Fibroblast of skin of abdomen (primary cell): Measurements from ENCODE around the gene SLC10A2.

Experiments
- DNase-seq: peaks from one replicate; pipeline ENCODE4 v3.0.0-alpha.2; 2013

Gene SLC10A2

GRCh38 chr13:103044056-103044455, 22.2 kb downstream of the SLC10A2 start:
- DNase-seq, result no peak

GRCh38 chr13:103040006-103040405, 26.2 kb downstream of the SLC10A2 start:
- DNase-seq, result no peak

GRCh38 chr13:103039183-103039582, 27.0 kb downstream of the SLC10A2 start:
- DNase-seq, result no peak

GRCh38 chr13:103036268-103036667, 29.9 kb downstream of the SLC10A2 start:
- DNase-seq, result no peak

GRCh38 chr13:103033999-103034398, 32.2 kb downstream of the SLC10A2 start:
- no peak for DNase-seq

- no peak for DNase-seq
Observed at GRCh38 chr13:103031332-103031873, 34.8 kb downstream of the SLC10A2 start.

GRCh38 chr13:103030776-103031175, 35.4 kb downstream of the SLC10A2 start:
- DNase-seq, result no peak

- no peak for DNase-seq
Observed at GRCh38 chr13:103029798-103030197, 36.4 kb downstream of the SLC10A2 start.

GRCh38 chr13:103022336-103022735, 43.9 kb downstream of the SLC10A2 start:
- DNase-seq, result peak; percentile 5

GRCh38 chr13:103018556-103018955, 47.7 kb downstream of the SLC10A2 start:
- DNase-seq, result no peak

- no peak for DNase-seq
Observed at GRCh38 chr13:103012646-103013045, 53.6 kb downstream of the SLC10A2 start.

GRCh38 chr13:103009051-103009840, 57.0 kb downstream of the SLC10A2 start:
- peak; percentile 85 for DNase-seq

- no peak for DNase-seq
Observed at GRCh38 chr13:103007427-103007762, 58.8 kb downstream of the SLC10A2 start.

GRCh38 chr13:103006641-103007426, 59.4 kb downstream of the SLC10A2 start:
- DNase-seq, result peak; percentile 63

- no peak for DNase-seq
Observed at GRCh38 chr13:103004661-103005345, 61.4 kb downstream of the SLC10A2 start.

- DNase-seq, result no peak
Observed at GRCh38 chr13:103003631-103004030, 62.6 kb downstream of the SLC10A2 start.

- no peak for DNase-seq
Observed at GRCh38 chr13:103002279-103002678, 63.9 kb downstream of the SLC10A2 start.

- no peak for DNase-seq
Observed at GRCh38 chr13:103000157-103000556, 66.1 kb downstream of the SLC10A2 start.

GRCh38 chr13:102999499-102999898, 66.7 kb downstream of the SLC10A2 start:
- DNase-seq, result no peak
